ENCODE measurements around the gene ARPC5L.
A peak's percentile ranks its signal among the peaks of the same experiment; 100 is the strongest.

ARPC5L gene

DNA sequence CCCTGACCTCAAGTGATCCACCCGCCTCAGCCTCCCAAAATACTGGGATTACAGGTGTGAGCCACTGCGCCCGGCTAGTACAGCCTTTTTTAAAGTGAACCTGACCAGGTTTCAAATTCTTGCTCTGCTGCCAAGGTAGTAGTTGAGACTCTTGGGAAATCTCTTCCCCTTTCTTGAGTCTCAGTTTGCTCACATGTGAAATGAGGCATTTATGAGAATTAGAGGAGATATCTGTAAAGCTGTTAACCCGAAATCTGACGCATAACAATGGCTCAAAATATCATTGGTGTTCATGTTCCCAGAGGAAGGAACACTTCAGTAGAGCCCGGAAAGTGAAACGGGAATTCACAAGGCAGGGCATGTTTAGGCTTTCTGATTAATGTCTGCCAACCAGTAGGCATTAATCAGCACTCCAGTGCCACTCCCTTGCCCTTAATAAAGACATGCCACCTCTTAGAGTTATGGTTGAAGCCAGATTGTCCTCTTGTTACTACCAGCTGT lies 1.5 kb downstream of the ARPC5L start:
- TF ChIP-seq, protein P1, sequence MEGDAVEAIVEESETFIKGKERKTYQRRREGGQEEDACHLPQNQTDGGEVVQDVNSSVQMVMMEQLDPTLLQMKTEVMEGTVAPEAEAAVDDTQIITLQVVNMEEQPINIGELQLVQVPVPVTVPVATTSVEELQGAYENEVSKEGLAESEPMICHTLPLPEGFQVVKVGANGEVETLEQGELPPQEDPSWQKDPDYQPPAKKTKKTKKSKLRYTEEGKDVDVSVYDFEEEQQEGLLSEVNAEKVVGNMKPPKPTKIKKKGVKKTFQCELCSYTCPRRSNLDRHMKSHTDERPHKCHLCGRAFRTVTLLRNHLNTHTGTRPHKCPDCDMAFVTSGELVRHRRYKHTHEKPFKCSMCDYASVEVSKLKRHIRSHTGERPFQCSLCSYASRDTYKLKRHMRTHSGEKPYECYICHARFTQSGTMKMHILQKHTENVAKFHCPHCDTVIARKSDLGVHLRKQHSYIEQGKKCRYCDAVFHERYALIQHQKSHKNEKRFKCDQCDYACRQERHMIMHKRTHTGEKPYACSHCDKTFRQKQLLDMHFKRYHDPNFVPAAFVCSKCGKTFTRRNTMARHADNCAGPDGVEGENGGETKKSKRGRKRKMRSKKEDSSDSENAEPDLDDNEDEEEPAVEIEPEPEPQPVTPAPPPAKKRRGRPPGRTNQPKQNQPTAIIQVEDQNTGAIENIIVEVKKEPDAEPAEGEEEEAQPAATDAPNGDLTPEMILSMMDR (IDR thresholded peaks at IDR 0.05; ENCODE audit: extremely low read depth, insufficient read depth, missing control alignments) = no peak
- DNase-seq (ENCODE audit: low spot score) = no peak
- in situ Hi-C loops (cut with MboI; ENCODE audit: low pct_unique_long_range_greater_than_20kb, low sequenced_read_pairs, unreplicated experiment) = no loop called here

DNA sequence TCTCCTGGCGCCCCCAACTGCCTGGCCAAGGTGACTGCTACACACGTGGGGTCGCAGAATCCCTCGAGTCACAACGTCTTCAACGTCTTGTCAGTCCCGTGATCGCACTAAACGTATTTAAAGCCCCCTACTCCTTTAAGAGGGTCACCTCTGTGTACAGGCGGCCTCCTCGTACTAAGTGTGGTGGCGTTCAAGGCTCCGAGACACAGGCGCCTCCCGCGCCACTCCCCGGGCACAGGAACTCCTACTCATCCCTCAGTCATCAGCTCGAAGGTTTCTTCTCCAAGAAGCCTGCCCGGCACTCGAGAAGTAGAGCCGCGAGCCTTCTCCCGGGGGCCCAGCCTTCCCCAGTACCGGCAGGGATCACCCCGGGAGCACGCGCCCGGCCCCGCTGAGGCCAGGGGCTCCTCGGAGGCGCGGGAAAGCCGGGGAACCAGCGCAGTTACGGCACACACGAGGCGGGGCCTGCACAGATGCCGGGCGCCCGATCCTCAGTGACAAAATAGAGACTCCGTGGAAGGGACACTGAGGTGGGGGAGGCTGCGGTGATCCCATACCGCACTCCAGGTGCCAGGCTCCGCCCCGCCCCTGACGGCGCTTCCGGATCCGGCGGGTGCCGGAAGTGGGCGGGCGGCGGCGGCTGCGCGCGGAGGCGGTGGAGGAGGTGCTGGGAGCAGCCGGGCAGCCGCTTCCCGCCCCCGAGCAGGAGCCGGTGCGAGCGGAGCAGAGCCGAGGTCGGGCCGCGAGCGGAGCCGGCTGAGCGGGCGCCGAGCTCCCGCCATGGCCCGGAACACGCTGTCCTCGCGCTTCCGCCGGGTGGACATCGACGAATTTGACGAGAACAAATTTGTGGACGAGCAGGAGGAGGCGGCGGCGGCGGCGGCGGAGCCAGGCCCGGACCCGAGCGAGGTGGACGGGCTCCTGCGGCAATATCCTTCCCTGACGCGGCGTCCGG lies 6.9 kb downstream of the ARPC5L start:
- in situ Hi-C loops (cut with MboI; ENCODE audit: low pct_unique_long_range_greater_than_20kb, low sequenced_read_pairs, unreplicated experiment) = no loop called here
- peak; percentile 97 for DNase-seq (ENCODE audit: low spot score)
- TF ChIP-seq, protein P1 (IDR thresholded peaks at IDR 0.05; ENCODE audit: extremely low read depth, insufficient read depth, missing control alignments) = peak; percentile 52

GRCh38 chr9:124869466-124869985 lies 7.6 kb downstream of the ARPC5L start:
- no peak for DNase-seq (ENCODE audit: low spot score)
- TF ChIP-seq, protein P1 (IDR thresholded peaks at IDR 0.05; ENCODE audit: extremely low read depth, insufficient read depth, missing control alignments) = no peak
- in situ Hi-C loops (cut with MboI; ENCODE audit: low pct_unique_long_range_greater_than_20kb, low sequenced_read_pairs, unreplicated experiment) = no loop called here

- in situ Hi-C loops (cut with MboI; ENCODE audit: low pct_unique_long_range_greater_than_20kb, low sequenced_read_pairs, unreplicated experiment) = no loop called here
- TF ChIP-seq, protein P1 (IDR thresholded peaks at IDR 0.05; ENCODE audit: extremely low read depth, insufficient read depth, missing control alignments) = no peak
- DNase-seq (ENCODE audit: low spot score) = peak; percentile 83
These were observed 8.1 kb downstream of the ARPC5L start for GRCh38 chr9:124869986-124870560.

- in situ Hi-C loops (cut with MboI; ENCODE audit: low pct_unique_long_range_greater_than_20kb, low sequenced_read_pairs, unreplicated experiment) = no loop called here
- TF ChIP-seq, protein P1 (IDR thresholded peaks at IDR 0.05; ENCODE audit: extremely low read depth, insufficient read depth, missing control alignments) = no peak
- DNase-seq (ENCODE audit: low spot score) = no peak
These were observed 8.8 kb downstream of the ARPC5L start for GRCh38 chr9:124870723-124871122.

GRCh38 chr9:124871156-124871561 lies 9.2 kb downstream of the ARPC5L start:
- in situ Hi-C loops (cut with MboI; ENCODE audit: low pct_unique_long_range_greater_than_20kb, low sequenced_read_pairs, unreplicated experiment) = no loop called here
- TF ChIP-seq, protein P1 (IDR thresholded peaks at IDR 0.05; ENCODE audit: extremely low read depth, insufficient read depth, missing control alignments) = no peak
- DNase-seq (ENCODE audit: low spot score) = no peak

Measured in GM13977 (cell line).